ENCODE measurements around the gene RECQL5. TPM values are rescaled to one million over a fixed set of nuclear protein-coding genes. Genes with fewer than 3 reads are reported as not detected.

RECQL5 gene
- total RNA-seq, 4 donors from 2014 or later, result 6.3 to 14.7 (median 11.9) TPM

GRCh38 chr17:75603123-75603522 lies 63.8 kb downstream of the RECQL5 start:
- DNase-seq (ENCODE audit: extremely low spot score), result no peak
- no peaks in the 10 kb centered on the region for H3K9me3 ChIP-seq
- TF ChIP-seq POLR2AphosphoS5 (IDR thresholded peaks at IDR 0.05), result no peak
- no peak for TF ChIP-seq EP300 (IDR thresholded peaks at IDR 0.05)
- no peak for TF ChIP-seq POLR2A (IDR thresholded peaks at IDR 0.05; ENCODE audit: low read depth)
- no peak for TF ChIP-seq CTCF (IDR thresholded peaks at IDR 0.05)
- H3K27me3 ChIP-seq, result no peaks in the 10 kb centered on the region
- peaks cover 0 to 20% (median 14%) of the 10 kb centered on the region in 4 donors for H3K36me3 ChIP-seq
- no peak overlapping the region for H3K27ac ChIP-seq (replicated peaks in 1 of 4)
- H3K4me1 ChIP-seq, result peaks cover 0 to 11% (median 8%) of the 10 kb centered on the region in 4 donors
- intact Hi-C loops (cut with DNase I), result no loop called here
- 95% methylated on average over 9 of the region's 9 CpGs for WGBS
- H3K4me3 ChIP-seq, result no peak overlapping the region

- intact Hi-C loops (cut with DNase I), result no loop called here
- peaks cover 0 to 11% (median 8%) of the 10 kb centered on the region in 4 donors for H3K4me1 ChIP-seq
- H3K9me3 ChIP-seq, result no peaks in the 10 kb centered on the region
- no peaks in the 10 kb centered on the region for H3K27me3 ChIP-seq
- H3K27ac ChIP-seq (replicated peaks in 1 of 4), result no peak overlapping the region
- TF ChIP-seq POLR2AphosphoS5 (IDR thresholded peaks at IDR 0.05), result no peak
- TF ChIP-seq EP300 (IDR thresholded peaks at IDR 0.05), result no peak
- H3K36me3 ChIP-seq, result peaks cover 0 to 18% (median 14%) of the 10 kb centered on the region in 4 donors
- DNase-seq (ENCODE audit: extremely low spot score), result no peak
- 100% methylated on average over 2 of the region's 12 CpGs for WGBS
- no peak overlapping the region for H3K4me3 ChIP-seq
Observed at GRCh38 chr17:75602644-75603043, 64.3 kb downstream of the RECQL5 start.

- TF ChIP-seq POLR2A (IDR thresholded peaks at IDR 0.05; ENCODE audit: low read depth) (no peak), EP300 (IDR thresholded peaks at IDR 0.05) (no peak), CTCF (IDR thresholded peaks at IDR 0.05) (peak; percentile 42 to 74 (median 44)), POLR2AphosphoS5 (IDR thresholded peaks at IDR 0.05) (no peak)
- intact Hi-C loops (cut with DNase I), result no loop called here
- no peak overlapping the region for H3K4me3 ChIP-seq
- peaks cover 0 to 22% (median 6%) of the 10 kb centered on the region in 4 donors for H3K36me3 ChIP-seq
- DNase-seq (ENCODE audit: extremely low spot score), result no peak
- H3K27ac ChIP-seq (replicated peaks in 1 of 4), result no peak overlapping the region
- 76% methylated on average over 24 of the region's 28 CpGs for WGBS
- H3K27me3 ChIP-seq, result no peaks in the 10 kb centered on the region
- no peaks in the 10 kb centered on the region for H3K9me3 ChIP-seq
- H3K4me1 ChIP-seq, result peaks cover 0 to 11% (median 8%) of the 10 kb centered on the region in 4 donors
Observed at GRCh38 chr17:75601057-75601987, 65.6 kb downstream of the RECQL5 start.

GRCh38 chr17:75596320-75597087 lies 70.5 kb downstream of the RECQL5 start:
- TF ChIP-seq CTCF (IDR thresholded peaks at IDR 0.05), result no peak
- TF ChIP-seq POLR2A (IDR thresholded peaks at IDR 0.05; ENCODE audit: low read depth), result no peak
- no peak for TF ChIP-seq POLR2AphosphoS5 (IDR thresholded peaks at IDR 0.05)
- TF ChIP-seq EP300 (IDR thresholded peaks at IDR 0.05), result no peak
- intact Hi-C loops (cut with DNase I), result no loop called here
- WGBS, result 92% methylated on average over 4 of the region's 17 CpGs
- Histone ChIP-seq H3K27ac (replicated peaks in 1 of 4) (no peak overlapping the region), H3K9me3 (no peaks in the 10 kb centered on the region), H3K27me3 (no peaks in the 10 kb centered on the region), H3K4me3 (no peak overlapping the region), H3K4me1 (no peaks in the 10 kb centered on the region), H3K36me3 (peaks cover 0 to 11% (median 4%) of the 10 kb centered on the region in 4 donors)
- no peak for DNase-seq (ENCODE audit: extremely low spot score)

- H3K27ac ChIP-seq (replicated peaks in 1 of 4), result no peak overlapping the region
- peaks cover 0 to 11% (median 4%) of the 10 kb centered on the region in 4 donors for H3K36me3 ChIP-seq
- TF ChIP-seq POLR2AphosphoS5 (IDR thresholded peaks at IDR 0.05), result no peak
- no peak for TF ChIP-seq POLR2A (IDR thresholded peaks at IDR 0.05; ENCODE audit: low read depth)
- TF ChIP-seq CTCF (IDR thresholded peaks at IDR 0.05), result no peak
- no peak for TF ChIP-seq EP300 (IDR thresholded peaks at IDR 0.05)
- WGBS, result 82% methylated on average over 6 of the region's 6 CpGs
- no peak overlapping the region for H3K4me3 ChIP-seq
- no peak for DNase-seq (ENCODE audit: extremely low spot score)
- no peaks in the 10 kb centered on the region for H3K9me3 ChIP-seq
- intact Hi-C loops (cut with DNase I), result no loop called here
- peaks cover 0 to under 1% (median 0%) of the 10 kb centered on the region in 4 donors for H3K4me1 ChIP-seq
- H3K27me3 ChIP-seq, result no peaks in the 10 kb centered on the region
Observed at GRCh38 chr17:75595920-75596313, 71.0 kb downstream of the RECQL5 start.

Data from esophagus muscularis mucosa (tissue), 4 donors.